AG04450 (cell line): ENCODE results near the gene P2RY11. TPM values are rescaled to one million over a fixed set of nuclear protein-coding genes. Genes with fewer than 3 reads are reported as not detected.

ENCODE experiments used
- CTCF ChIA-PET: fragments of 300-600, 350-600 bp; formaldehyde crosslinking; extraction: SDS; loops from one replicate; lab custom pipeline; 2022; ENCODE audit warnings: antibody characterized with exemption, inconsistent platforms; lab: Charles Lee
- POLR2A ChIA-PET: fragments of 350-600 bp; formaldehyde crosslinking; extraction: SDS; loops from one replicate; lab custom pipeline; 2021; ENCODE audit warnings: antibody characterized with exemption, inconsistent platforms; lab: Yijun Ruan, JAX
- DNase-seq: peaks from one replicate; pipeline ENCODE4 v3.0.0-alpha.2; 2011; ENCODE audit warnings: low read depth, low spot score
- H3K27ac ChIP-seq: one replicate; pipeline ENCODE4 v1.5.1; 2012; ENCODE audit warnings: low read depth, low read length, control low read depth
- H3K27me3 ChIP-seq: one replicate; pipeline ENCODE4 v1.6.0; 2012; ENCODE audit warnings: low read length; ENCODE audit not compliant: control insufficient read depth, insufficient read depth
- H3K4me3 ChIP-seq: 2 replicates; pipeline ENCODE4 v1.5.1; 2011; ENCODE audit warnings: mild to moderate bottlenecking, low read depth, low read length, control low read depth
- H3K9me3 ChIP-seq: 2 replicates; pipeline ENCODE4 v1.5.1; 2012; ENCODE audit warnings: low read length; ENCODE audit not compliant: control insufficient read depth, insufficient read depth
- polyA plus RNA-seq: library from polyadenylated mRNA; depleted of rRNA; stranded (reverse); fragments of >200 nt; gene quantifications from 2 replicates; pipeline ENCODE4 v1.2.3, GENCODE V29; 2011
- TF ChIP-seq, protein P1 (sequence below): IDR thresholded peaks from 2 replicates; pipeline ENCODE4 v1.5.1; 2011; ENCODE audit warnings: low read depth, low read length, control low read depth, inconsistent platforms

The P2RY11 gene
- polyA plus RNA-seq, 1 experiment: 1.0 TPM

DNA sequence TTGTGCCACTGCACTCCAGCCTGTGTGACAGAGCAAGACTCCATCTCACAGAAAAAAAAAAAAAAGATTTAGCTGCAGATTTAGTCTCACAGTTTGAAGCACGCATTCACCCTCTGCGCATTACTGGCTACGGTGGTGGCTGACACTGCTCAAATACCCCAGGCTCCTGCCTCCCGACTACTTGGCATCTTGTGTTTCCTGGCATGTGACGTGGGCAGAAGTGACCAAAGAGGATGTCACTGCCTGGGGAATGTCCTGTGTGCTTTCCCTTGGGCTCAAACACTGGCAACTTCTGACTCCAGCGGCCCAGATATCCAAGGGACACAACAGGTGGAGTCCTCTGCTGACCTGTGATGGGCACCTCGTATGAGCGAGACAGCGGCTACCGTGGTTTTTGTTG is 32.9 kb downstream of the P2RY11 start:
- no peaks in the 10 kb centered on the region for H3K27me3 ChIP-seq
- TF ChIP-seq, protein P1, sequence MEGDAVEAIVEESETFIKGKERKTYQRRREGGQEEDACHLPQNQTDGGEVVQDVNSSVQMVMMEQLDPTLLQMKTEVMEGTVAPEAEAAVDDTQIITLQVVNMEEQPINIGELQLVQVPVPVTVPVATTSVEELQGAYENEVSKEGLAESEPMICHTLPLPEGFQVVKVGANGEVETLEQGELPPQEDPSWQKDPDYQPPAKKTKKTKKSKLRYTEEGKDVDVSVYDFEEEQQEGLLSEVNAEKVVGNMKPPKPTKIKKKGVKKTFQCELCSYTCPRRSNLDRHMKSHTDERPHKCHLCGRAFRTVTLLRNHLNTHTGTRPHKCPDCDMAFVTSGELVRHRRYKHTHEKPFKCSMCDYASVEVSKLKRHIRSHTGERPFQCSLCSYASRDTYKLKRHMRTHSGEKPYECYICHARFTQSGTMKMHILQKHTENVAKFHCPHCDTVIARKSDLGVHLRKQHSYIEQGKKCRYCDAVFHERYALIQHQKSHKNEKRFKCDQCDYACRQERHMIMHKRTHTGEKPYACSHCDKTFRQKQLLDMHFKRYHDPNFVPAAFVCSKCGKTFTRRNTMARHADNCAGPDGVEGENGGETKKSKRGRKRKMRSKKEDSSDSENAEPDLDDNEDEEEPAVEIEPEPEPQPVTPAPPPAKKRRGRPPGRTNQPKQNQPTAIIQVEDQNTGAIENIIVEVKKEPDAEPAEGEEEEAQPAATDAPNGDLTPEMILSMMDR: no peak
- no peak for DNase-seq
- ChIA-PET POLR2A (no interaction called here), CTCF (interaction anchor here (0.7 kb wide), 1 partner anchor 106 kb away, joined by 3 read pairs; no protein-coding TSS in a partner anchor)
- no peaks in the 10 kb centered on the region for H3K9me3 ChIP-seq
- no peak overlapping the region for H3K4me3 ChIP-seq
- H3K27ac ChIP-seq: no peak overlapping the region

DNA sequence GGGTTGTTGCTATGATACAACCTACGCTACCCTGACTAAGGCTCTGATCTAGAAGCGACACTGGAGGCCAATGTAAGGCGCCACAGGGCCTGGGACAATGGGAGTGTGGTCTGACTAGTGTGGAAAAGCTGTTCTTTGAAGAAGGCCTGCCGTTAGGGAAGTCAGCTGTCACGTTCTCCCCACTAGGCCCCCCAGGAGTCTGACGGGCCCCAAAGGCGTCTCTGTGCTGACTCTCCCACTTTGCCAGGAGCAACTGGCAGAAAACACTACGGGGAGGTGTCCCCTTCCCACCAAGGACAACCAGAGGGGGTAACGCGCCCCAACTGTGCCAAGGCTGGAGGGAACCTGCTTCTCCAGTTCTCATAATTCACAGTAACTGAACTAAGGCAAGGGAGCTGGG is 33.5 kb downstream of the P2RY11 start:
- TF ChIP-seq, protein P1: no peak
- ChIA-PET CTCF (interaction anchor here (0.7 kb wide), 1 partner anchor 105 kb away, joined by 3 read pairs; no protein-coding TSS in a partner anchor), POLR2A (no interaction called here)
- no peak overlapping the region for H3K27ac ChIP-seq
- no peaks in the 10 kb centered on the region for H3K27me3 ChIP-seq
- H3K4me3 ChIP-seq: no peak overlapping the region
- DNase-seq: no peak
- H3K9me3 ChIP-seq: no peaks in the 10 kb centered on the region

DNA sequence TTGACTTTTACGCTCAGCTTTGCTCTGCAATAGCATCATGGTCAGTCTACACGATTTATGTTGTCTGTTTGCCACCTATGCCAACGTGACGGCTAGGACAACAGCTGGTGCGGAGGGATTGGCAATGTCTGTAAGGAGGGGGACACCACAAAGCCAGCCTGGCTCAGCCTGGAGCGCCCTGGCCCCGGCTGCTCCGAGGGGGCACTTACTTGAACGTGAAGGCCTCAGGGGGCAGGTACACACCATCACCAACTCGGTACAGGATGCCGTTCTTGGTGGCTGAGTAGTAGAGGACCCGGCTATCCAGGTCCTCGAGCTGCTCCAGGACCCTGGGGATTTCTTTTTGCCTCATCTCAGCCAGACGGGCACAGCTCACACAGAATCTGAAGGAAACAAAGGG is 34.6 kb downstream of the P2RY11 start:
- ChIA-PET CTCF (no interaction called here), POLR2A (no interaction called here)
- Histone ChIP-seq H3K27ac (no peak overlapping the region), H3K27me3 (no peaks in the 10 kb centered on the region), H3K4me3 (no peak overlapping the region), H3K9me3 (no peaks in the 10 kb centered on the region)
- TF ChIP-seq, protein P1: no peak
- no peak for DNase-seq

DNA sequence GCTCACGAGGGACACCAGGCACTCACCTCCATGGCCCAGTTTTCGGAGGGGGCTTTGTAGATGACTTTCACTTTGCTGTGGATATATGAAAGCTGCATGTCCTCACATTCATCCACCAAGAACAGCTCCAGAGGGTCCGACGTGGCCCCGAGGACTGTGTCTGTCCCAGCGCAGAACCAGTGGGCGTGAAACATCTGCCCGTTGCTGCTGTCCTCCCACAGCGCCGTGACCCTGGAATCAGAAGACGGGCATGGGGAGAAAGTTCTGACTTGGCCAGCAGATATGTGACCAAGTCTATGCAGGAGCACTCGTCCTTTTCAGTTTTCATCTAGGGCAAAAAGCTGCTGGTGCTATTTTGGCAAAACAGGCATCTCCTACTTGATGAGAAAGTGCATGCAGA is 37.9 kb downstream of the P2RY11 start:
- no peak overlapping the region for H3K4me3 ChIP-seq
- POLR2A ChIA-PET: no interaction called here
- TF ChIP-seq, protein P1: no peak
- H3K27ac ChIP-seq: no peak overlapping the region
- H3K27me3 ChIP-seq: no peaks in the 10 kb centered on the region
- no peaks in the 10 kb centered on the region for H3K9me3 ChIP-seq
- DNase-seq: no peak
- CTCF ChIA-PET: interaction anchor here (0.5 kb wide), 2 partner anchors 71 to 100 kb away, joined by 4 read pairs; no protein-coding TSS in a partner anchor

DNA sequence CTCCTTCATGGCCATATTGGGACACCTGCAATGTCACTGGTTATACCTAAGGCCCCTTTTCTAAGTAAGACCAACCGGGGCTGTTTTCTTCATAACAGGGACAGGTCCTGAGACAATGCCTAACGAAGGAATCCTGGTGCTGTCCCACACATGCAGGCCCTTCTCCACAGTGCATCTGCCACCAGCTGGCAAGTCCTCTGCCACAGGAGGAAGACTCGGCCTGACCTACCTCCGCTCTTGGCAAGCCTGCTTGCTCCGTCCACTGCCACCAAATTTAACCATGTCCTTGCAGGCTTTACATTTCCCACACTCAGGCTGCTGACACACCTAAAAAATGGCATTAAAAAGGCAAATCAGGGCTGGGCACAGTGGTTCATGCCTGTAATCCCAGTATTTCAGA is 40.0 kb downstream of the P2RY11 start:
- Histone ChIP-seq H3K27ac (no peak overlapping the region), H3K27me3 (no peaks in the 10 kb centered on the region), H3K9me3 (no peaks in the 10 kb centered on the region), H3K4me3 (no peak overlapping the region)
- TF ChIP-seq, protein P1: no peak
- DNase-seq: no peak
- ChIA-PET CTCF (interaction anchor here (0.6 kb wide), 1 partner anchor 548 kb away, joined by 3 read pairs; no protein-coding TSS in a partner anchor), POLR2A (no interaction called here)
